Measurements from ENCODE around the gene CDR2.
"Not testable (repeated sequence)": the region's sequence is repeated elsewhere in the genome, so short reads cannot be mapped to it uniquely, and the experiment has no call there.

Gene CDR2

DNA sequence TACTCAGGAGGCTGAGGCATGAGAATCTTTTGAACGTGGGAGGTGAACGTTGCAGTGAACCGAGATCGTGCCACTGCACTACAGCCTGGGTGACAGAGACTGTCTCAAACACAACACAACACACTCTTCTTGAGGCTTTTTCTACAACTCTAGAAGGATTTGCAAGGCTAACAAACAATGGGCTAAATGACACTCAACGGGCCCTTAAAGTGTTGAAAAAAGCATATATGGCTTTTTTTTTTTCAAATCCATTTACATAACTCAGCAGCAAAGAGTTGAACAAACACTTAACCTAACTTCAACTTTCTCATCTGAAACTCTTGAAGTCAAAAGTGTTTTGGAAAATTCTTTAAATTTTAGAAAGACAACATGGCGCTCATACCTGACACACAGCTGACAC is 22.3 kb downstream of the CDR2 start:
- CTCF ChIA-PET, result interaction anchor here (0.6 kb wide), 1 partner anchor 1545 kb away, joined by 3 read pairs; no protein-coding TSS in a partner anchor
- no peak for DNase-seq (ENCODE audit: extremely low spot score)
- no peak for TF ChIP-seq HDGF (IDR thresholded peaks at IDR 0.05; ENCODE audit: borderline replicate concordance)
- TF ChIP-seq SUZ12 (IDR thresholded peaks at IDR 0.05), result no peak
- no peak for TF ChIP-seq ELF4 (IDR thresholded peaks at IDR 0.05)
- TF ChIP-seq ARNT (IDR thresholded peaks at IDR 0.05), result no peak
- no peak for TF ChIP-seq SP1 (IDR thresholded peaks at IDR 0.05)
- no peak for TF ChIP-seq CTBP1 (IDR thresholded peaks at IDR 0.05; ENCODE audit: borderline replicate concordance)
- TF ChIP-seq BHLHE40 (IDR thresholded peaks at IDR 0.05; ENCODE audit: borderline replicate concordance), result no peak
- no peak for TF ChIP-seq FOXM1 (IDR thresholded peaks at IDR 0.05; ENCODE audit: borderline replicate concordance)
- no peak for TF ChIP-seq FOXA1 (IDR thresholded peaks at IDR 0.05)
- no peak for TF ChIP-seq TARDBP (IDR thresholded peaks at IDR 0.05)
- TF ChIP-seq LEF1 (IDR thresholded peaks at IDR 0.05; ENCODE audit: borderline replicate concordance), result no peak
- no peak for TF ChIP-seq NFRKB (IDR thresholded peaks at IDR 0.05)
- TF ChIP-seq L3MBTL2 (conservative IDR thresholded peaks at IDR 0.05), result no peak
- no peak for TF ChIP-seq ZNF384 (IDR thresholded peaks at IDR 0.05)
- TF ChIP-seq FOXK2 (IDR thresholded peaks at IDR 0.05), result no peak
- TF ChIP-seq, protein P1, sequence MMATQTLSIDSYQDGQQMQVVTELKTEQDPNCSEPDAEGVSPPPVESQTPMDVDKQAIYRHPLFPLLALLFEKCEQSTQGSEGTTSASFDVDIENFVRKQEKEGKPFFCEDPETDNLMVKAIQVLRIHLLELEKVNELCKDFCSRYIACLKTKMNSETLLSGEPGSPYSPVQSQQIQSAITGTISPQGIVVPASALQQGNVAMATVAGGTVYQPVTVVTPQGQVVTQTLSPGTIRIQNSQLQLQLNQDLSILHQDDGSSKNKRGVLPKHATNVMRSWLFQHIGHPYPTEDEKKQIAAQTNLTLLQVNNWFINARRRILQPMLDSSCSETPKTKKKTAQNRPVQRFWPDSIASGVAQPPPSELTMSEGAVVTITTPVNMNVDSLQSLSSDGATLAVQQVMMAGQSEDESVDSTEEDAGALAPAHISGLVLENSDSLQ (IDR thresholded peaks at IDR 0.05), result no peak
- POLR2A ChIA-PET, result no interaction called here

DNA sequence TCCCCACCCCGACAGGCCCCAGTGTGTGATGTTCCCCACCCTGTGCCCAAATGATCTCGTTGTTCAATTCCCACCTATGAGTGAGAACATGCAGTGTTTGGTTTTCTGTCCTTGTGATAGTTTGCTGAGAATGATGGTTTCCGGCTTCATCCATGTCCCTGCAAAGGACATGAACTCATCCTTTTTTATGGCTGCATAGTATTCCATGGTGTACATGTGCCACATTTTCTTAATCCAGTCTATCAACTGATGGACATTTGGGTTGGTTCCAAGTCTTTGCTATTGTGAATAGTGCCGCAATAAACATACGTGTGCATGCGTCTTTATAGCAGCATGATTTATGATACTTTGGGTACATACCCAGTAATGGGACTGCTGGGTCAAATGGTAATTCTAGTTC is 23.4 kb downstream of the CDR2 start:
- DNase-seq (ENCODE audit: extremely low spot score); CTCF ChIA-PET; POLR2A ChIA-PET: not testable (repeated sequence)

DNA sequence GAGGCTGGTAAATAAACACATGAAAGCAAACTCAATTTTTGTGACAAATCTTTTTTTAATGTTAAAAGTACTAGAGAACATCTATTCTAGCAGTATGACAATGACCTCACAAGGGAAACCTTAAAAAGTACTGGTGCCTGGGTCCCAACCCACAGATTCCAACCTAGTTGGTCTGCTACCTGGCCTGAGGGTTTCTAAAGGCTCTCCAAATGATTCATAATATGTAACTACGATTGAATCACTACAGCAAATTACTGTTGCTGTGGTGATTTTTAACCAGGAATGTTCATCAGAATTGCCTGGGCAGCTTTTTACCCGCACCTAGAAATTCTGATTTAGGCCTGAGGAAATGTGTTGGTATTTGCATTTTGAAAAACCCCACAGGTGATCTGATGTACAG is 26.1 kb downstream of the CDR2 start:
- CTCF ChIA-PET, result interaction anchor here (0.7 kb wide), 1 partner anchor 29 kb away, joined by 3 read pairs; no protein-coding TSS in a partner anchor
- DNase-seq (ENCODE audit: extremely low spot score), result no peak

DNA sequence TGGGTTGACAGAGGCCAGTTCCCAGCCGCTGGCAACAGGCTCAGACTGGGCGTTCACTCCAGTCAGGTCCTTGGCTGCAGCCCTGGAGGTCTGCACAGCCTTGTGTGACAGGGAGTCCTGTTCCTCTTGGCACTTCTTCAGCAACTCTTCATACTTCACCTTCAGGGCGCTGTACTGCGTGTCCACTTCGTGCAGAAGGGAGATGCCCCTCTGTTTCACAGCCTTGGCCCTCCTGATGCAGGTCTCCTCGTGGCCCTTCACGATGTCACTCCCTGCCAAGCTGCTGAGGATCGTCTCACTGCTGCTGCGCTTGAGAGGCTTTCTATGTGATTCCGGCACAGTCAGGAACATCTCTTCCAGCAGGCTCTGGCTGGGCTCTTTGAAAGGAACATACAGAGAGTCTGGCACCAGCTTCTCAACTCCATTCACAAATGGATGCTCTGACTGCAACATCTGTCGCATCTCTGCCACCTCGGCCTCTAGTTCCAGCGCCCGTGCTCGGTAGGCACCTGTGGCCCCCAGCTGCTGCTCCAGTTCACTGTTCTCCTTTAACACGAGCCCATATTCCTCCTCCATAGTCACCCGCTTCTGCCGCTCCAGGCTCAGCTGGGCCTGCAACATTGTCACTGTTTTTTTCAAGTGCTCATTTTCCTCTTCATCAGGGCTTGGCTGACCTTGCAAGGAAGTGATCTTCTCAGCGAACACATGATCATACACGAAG is 27.2 kb downstream of the CDR2 start:
- ChIA-PET POLR2A (no interaction called here), CTCF (interaction anchor here (0.7 kb wide), 1 partner anchor 30 kb away, joined by 3 read pairs; no protein-coding TSS in a partner anchor)
- no peak for TF ChIP-seq L3MBTL2 (conservative IDR thresholded peaks at IDR 0.05)
- TF ChIP-seq FOXK2 (IDR thresholded peaks at IDR 0.05), result no peak
- no peak for TF ChIP-seq CTBP1 (IDR thresholded peaks at IDR 0.05; ENCODE audit: borderline replicate concordance)
- TF ChIP-seq HDGF (IDR thresholded peaks at IDR 0.05; ENCODE audit: borderline replicate concordance), result no peak
- no peak for DNase-seq (ENCODE audit: extremely low spot score)

More for the DNA sequence above, 26.1 kb downstream of the CDR2 start:
- POLR2A ChIA-PET, result no interaction called here
- no peak for TF ChIP-seq FOXA1 (IDR thresholded peaks at IDR 0.05)
- no peak for TF ChIP-seq LEF1 (IDR thresholded peaks at IDR 0.05; ENCODE audit: borderline replicate concordance)
- TF ChIP-seq TARDBP (IDR thresholded peaks at IDR 0.05), result no peak
- TF ChIP-seq FOXM1 (IDR thresholded peaks at IDR 0.05; ENCODE audit: borderline replicate concordance), result no peak
- no peak for TF ChIP-seq SP1 (IDR thresholded peaks at IDR 0.05)
- TF ChIP-seq SUZ12 (IDR thresholded peaks at IDR 0.05), result no peak
- no peak for TF ChIP-seq CTBP1 (IDR thresholded peaks at IDR 0.05; ENCODE audit: borderline replicate concordance)
- TF ChIP-seq NFRKB (IDR thresholded peaks at IDR 0.05), result no peak
- TF ChIP-seq ZNF384 (IDR thresholded peaks at IDR 0.05), result no peak
- no peak for TF ChIP-seq ARNT (IDR thresholded peaks at IDR 0.05)
- TF ChIP-seq ELF4 (IDR thresholded peaks at IDR 0.05), result no peak
- no peak for TF ChIP-seq BHLHE40 (IDR thresholded peaks at IDR 0.05; ENCODE audit: borderline replicate concordance)
- TF ChIP-seq HDGF (IDR thresholded peaks at IDR 0.05; ENCODE audit: borderline replicate concordance), result no peak
- TF ChIP-seq FOXK2 (IDR thresholded peaks at IDR 0.05), result no peak
- TF ChIP-seq, protein P1 (IDR thresholded peaks at IDR 0.05), result no peak
- TF ChIP-seq L3MBTL2 (conservative IDR thresholded peaks at IDR 0.05), result no peak

GRCh38 chr16:22346483-22346882 is 27.9 kb downstream of the CDR2 start:
- POLR2A ChIA-PET, result interaction anchor here (1.2 kb wide), 1 partner anchor 1046 kb away, joined by 3 read pairs; no protein-coding TSS in a partner anchor

DNA sequence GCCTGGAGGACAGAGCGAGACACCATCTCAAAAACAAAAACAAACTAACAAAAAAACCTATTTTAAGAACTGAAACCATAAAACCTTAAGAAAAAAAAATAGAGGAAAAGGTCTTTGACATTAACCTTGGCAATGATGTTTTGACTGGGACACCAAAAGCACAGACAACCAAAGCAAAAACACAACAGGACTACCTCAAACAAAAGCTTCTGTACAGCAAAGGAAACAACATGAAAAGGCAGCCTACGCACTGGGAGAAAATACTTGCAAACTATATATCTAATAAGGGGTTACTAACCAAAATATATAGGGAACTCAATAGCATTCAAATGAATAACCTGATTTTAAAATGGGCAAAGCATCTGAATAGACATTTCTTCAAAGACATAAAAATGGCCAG is 32.3 kb downstream of the CDR2 start:
- POLR2A ChIA-PET, result no interaction called here
- CTCF ChIA-PET, result no interaction called here
- no peak for TF ChIP-seq SUZ12 (IDR thresholded peaks at IDR 0.05)
- no peak for TF ChIP-seq HDGF (IDR thresholded peaks at IDR 0.05; ENCODE audit: borderline replicate concordance)
- no peak for TF ChIP-seq LEF1 (IDR thresholded peaks at IDR 0.05; ENCODE audit: borderline replicate concordance)
- no peak for TF ChIP-seq FOXK2 (IDR thresholded peaks at IDR 0.05)
- TF ChIP-seq, protein P1 (IDR thresholded peaks at IDR 0.05), result no peak
- no peak for TF ChIP-seq SP1 (IDR thresholded peaks at IDR 0.05)
- TF ChIP-seq L3MBTL2 (conservative IDR thresholded peaks at IDR 0.05), result no peak
- TF ChIP-seq FOXM1 (IDR thresholded peaks at IDR 0.05; ENCODE audit: borderline replicate concordance), result no peak
- no peak for TF ChIP-seq CTBP1 (IDR thresholded peaks at IDR 0.05; ENCODE audit: borderline replicate concordance)
- TF ChIP-seq NFRKB (IDR thresholded peaks at IDR 0.05), result no peak
- no peak for TF ChIP-seq ZNF384 (IDR thresholded peaks at IDR 0.05)
- TF ChIP-seq TARDBP (IDR thresholded peaks at IDR 0.05), result no peak
- DNase-seq (ENCODE audit: extremely low spot score), result no peak

More at GRCh38 chr16:22346483-22346882, 27.9 kb downstream of the CDR2 start:
- no peak for DNase-seq (ENCODE audit: extremely low spot score)
- CTCF ChIA-PET, result no interaction called here
- TF ChIP-seq FOXM1 (IDR thresholded peaks at IDR 0.05; ENCODE audit: borderline replicate concordance) (no peak), LEF1 (IDR thresholded peaks at IDR 0.05; ENCODE audit: borderline replicate concordance) (no peak), BHLHE40 (IDR thresholded peaks at IDR 0.05; ENCODE audit: borderline replicate concordance) (no peak)
